CD4-positive, alpha-beta memory T cell (primary cell): ENCODE measurements around the gene KRTAP10-9. TPM values are rescaled to one million over a fixed set of nuclear protein-coding genes. Genes with fewer than 3 reads are reported as not detected.
"Not testable (repeated sequence)": the region's sequence is repeated elsewhere in the genome, so short reads cannot be mapped to it uniquely, and the experiment has no call there.

ENCODE experiments used
- CTCF ChIA-PET: fragments of 350-600 bp; sonication (Branson Sonifier 250); formaldehyde crosslinking; loops from one replicate; lab custom pipeline; 2021; ENCODE audit warnings: inconsistent platforms; ENCODE audit not compliant: partially characterized antibody; lab: Charles Lee
- POLR2A ChIA-PET: fragments of 350-600 bp; sonication (Branson Sonifier 250); formaldehyde crosslinking; loops from one replicate; lab custom pipeline; 2021; ENCODE audit not compliant: partially characterized antibody; lab: Charles Lee
- DNase-seq, 5 donors: peaks; one replicate each; pipeline versions ENCODE4 v3.0.0 to v3.0.0-alpha.2; 2020 to 2022; ENCODE audit warnings: mixed read lengths in 1 of 5
- H3K27ac ChIP-seq: one replicate; pipeline ENCODE4 v1.7.0; 2013; ENCODE audit warnings: low read depth, low read length
- H3K27me3 ChIP-seq: 2 replicates; pipeline ENCODE4 v1.7.0; 2013; ENCODE audit warnings: mild to moderate bottlenecking, low read length, moderate library complexity; ENCODE audit not compliant: insufficient read depth
- H3K36me3 ChIP-seq: 2 replicates; pipeline ENCODE4 v1.7.0; 2013; ENCODE audit warnings: mild to moderate bottlenecking, low read length, moderate library complexity; ENCODE audit not compliant: insufficient read depth
- H3K4me1 ChIP-seq: 2 replicates; pipeline ENCODE4 v1.7.0; 2013; ENCODE audit warnings: mild to moderate bottlenecking, low read length, moderate library complexity; ENCODE audit not compliant: insufficient read depth
- H3K4me3 ChIP-seq, 2 donors: one replicate each; pipeline ENCODE4 v1.7.0; 2013; ENCODE audit warnings: low read length in 2 of 2, mild to moderate bottlenecking in 1 of 2
- H3K9me3 ChIP-seq, 2 donors: one replicate each; pipeline ENCODE4 v1.7.0; 2013; ENCODE audit warnings: low read length in 2 of 2, control low read depth in 1 of 2; ENCODE audit not compliant: control insufficient read depth in 1 of 2
- H3K27ac Mint-ChIP-seq, 7 donors: one replicate each; pipeline ENCODE4 v1.8.0; 2020 to 2021; ENCODE audit warnings: mixed read lengths in 7 of 7, mild to moderate bottlenecking in 6 of 7, inconsistent platforms in 3 of 7, moderate library complexity in 3 of 7
- H3K27me3 Mint-ChIP-seq, 2 donors: one replicate each; pipeline ENCODE4 v1.8.0; 2020 to 2021; ENCODE audit warnings: mixed read lengths in 2 of 2
- H3K36me3 Mint-ChIP-seq, 2 donors: one replicate each; pipeline ENCODE4 v1.8.0; 2020 to 2021; ENCODE audit warnings: mixed read lengths in 2 of 2, inconsistent platforms in 1 of 2, mild to moderate bottlenecking in 1 of 2
- H3K4me1 Mint-ChIP-seq, 4 donors: one replicate each; pipeline ENCODE4 v1.8.0; 2020 to 2021; ENCODE audit warnings: mixed read lengths in 4 of 4, mild to moderate bottlenecking in 1 of 4
- H3K4me3 Mint-ChIP-seq, 8 donors: one replicate each; pipeline ENCODE4 v1.8.0; 2020 to 2021; ENCODE audit warnings: mixed read lengths in 8 of 8, mild to moderate bottlenecking in 7 of 8, moderate library complexity in 6 of 8, inconsistent platforms in 3 of 8
- H3K9me3 Mint-ChIP-seq, 8 donors: one replicate each; pipeline ENCODE4 v1.8.0; 2020 to 2021; ENCODE audit warnings: mixed read lengths in 8 of 8, mild to moderate bottlenecking in 5 of 8, inconsistent platforms in 3 of 8, moderate library complexity in 1 of 8
- intact Hi-C: fragments of 100-400 bp; cut with micrococcal nuclease; formaldehyde crosslinking; loops from one replicate; pipeline ENCODE4 v1.15.1; 2023
- polyA plus RNA-seq, 2 donors: library from polyadenylated mRNA; unstranded; fragments of 300-500 nt; fragmentation: Illumina TruSeq; gene quantifications; one replicate each; pipeline ENCODE4 v1.2.3, GENCODE V29; 2021
- total RNA-seq, 2 experiments: library from RNA; stranded (reverse); gene quantifications; one replicate each; pipeline ENCODE4 v1.2.3, GENCODE V29; 2021

KRTAP10-9 gene
- total RNA-seq: not detected
- not detected for polyA plus RNA-seq

GRCh38 chr21:44626673-44627143, at the start of gene KRTAP10-9:
KRTAP10-9 (plus strand) TSS chr21:44627093; CDS start chr21:44627172, 79 bp downstream.
- no peaks in the 10 kb centered on the region for H3K27me3 ChIP-seq
- ChIA-PET POLR2A (interaction anchor here (1.7 kb wide), 1 partner anchor 27 kb away, joined by 4 read pairs; no protein-coding TSS in a partner anchor), CTCF (interaction anchor here (1.3 kb wide), 1 partner anchor 116 kb away, joined by 3 read pairs; no protein-coding TSS in a partner anchor)
- intact Hi-C loops: no loop called here
- Mint-ChIP-seq H3K36me3 (peaks cover 17 to 44% of the 10 kb centered on the region in 2 donors), H3K9me3 (peaks cover 1 to 47% (median 42%) of the 10 kb centered on the region in 8 donors), H3K27me3 (no peaks in the 10 kb centered on the region), H3K27ac (peak within 1 kb of the TSS in 2 of 7 donors; percentile 27 to 80), H3K4me1 (peaks cover 10 to 34% (median 26%) of the 10 kb centered on the region in 4 donors), H3K4me3 (peak within 1 kb of the TSS in 1 of 8 donors; percentile 39)
- H3K27ac ChIP-seq: no peak within 1 kb of the TSS
- H3K36me3 ChIP-seq: no peaks in the 10 kb centered on the region
- no peak within 1 kb of the TSS for H3K4me3 ChIP-seq
- no peak for DNase-seq
- peaks cover 26% of the 10 kb centered on the region for H3K4me1 ChIP-seq
- peaks cover 0 to 4% of the 10 kb centered on the region in 2 donors for H3K9me3 ChIP-seq

- Mint-ChIP-seq H3K27me3 (peaks cover 2 to 3% of the 10 kb centered on the region in 2 donors), H3K4me1 (peaks cover 3 to 20% (median 8%) of the 10 kb centered on the region in 4 donors), H3K27ac (peak overlapping the region in 1 of 7 donors; percentile 3), H3K36me3 (peaks cover 0 to 4% of the 10 kb centered on the region in 2 donors), H3K4me3 (no peak overlapping the region), H3K9me3 (peaks cover 0 to 43% (median 38%) of the 10 kb centered on the region in 8 donors)
- CTCF ChIA-PET: no interaction called here
- no peak overlapping the region for H3K27ac ChIP-seq
- H3K9me3 ChIP-seq: peaks cover 0 to 4% of the 10 kb centered on the region in 2 donors
- no peak for DNase-seq
- intact Hi-C loops: no loop called here
- H3K4me3 ChIP-seq: no peak overlapping the region
- H3K36me3 ChIP-seq: no peaks in the 10 kb centered on the region
- POLR2A ChIA-PET: no interaction called here
- no peaks in the 10 kb centered on the region for H3K4me1 ChIP-seq
- no peaks in the 10 kb centered on the region for H3K27me3 ChIP-seq
These were observed 48.4 kb upstream of the KRTAP10-9 start for GRCh38 chr21:44578371-44579055.

- intact Hi-C loops: no loop called here
- Histone ChIP-seq H3K4me3 (no peak overlapping the region), H3K27ac (no peak overlapping the region), H3K4me1 (peaks cover 4% of the 10 kb centered on the region), H3K36me3 (no peaks in the 10 kb centered on the region), H3K27me3 (no peaks in the 10 kb centered on the region), H3K9me3 (peaks cover 0 to 4% of the 10 kb centered on the region in 2 donors)
- no peak for DNase-seq
- peaks cover 0 to 4% of the 10 kb centered on the region in 2 donors for H3K36me3 Mint-ChIP-seq
- H3K4me3 Mint-ChIP-seq: no peak overlapping the region
- POLR2A ChIA-PET: no interaction called here
- H3K27ac Mint-ChIP-seq: peak overlapping the region in 1 of 7 donors; percentile 68
- CTCF ChIA-PET: no interaction called here
- H3K9me3 Mint-ChIP-seq: peaks cover 0 to 43% (median 38%) of the 10 kb centered on the region in 8 donors
- peaks cover 2 to 3% of the 10 kb centered on the region in 2 donors for H3K27me3 Mint-ChIP-seq
- peaks cover 10 to 26% (median 15%) of the 10 kb centered on the region in 4 donors for H3K4me1 Mint-ChIP-seq
These were observed 47.6 kb upstream of the KRTAP10-9 start for GRCh38 chr21:44579056-44579832.

GRCh38 chr21:44579833-44580144, 47.1 kb upstream of the KRTAP10-9 start:
- H3K4me3 ChIP-seq: no peak overlapping the region
- peaks cover 0 to 2% of the 10 kb centered on the region in 2 donors for H3K27me3 Mint-ChIP-seq
- no peaks in the 10 kb centered on the region for H3K27me3 ChIP-seq
- peak overlapping the region in 1 of 7 donors; percentile 29 for H3K27ac Mint-ChIP-seq
- H3K4me3 Mint-ChIP-seq: peak overlapping the region in 1 of 8 donors; percentile 43
- H3K4me1 ChIP-seq: peaks cover 5% of the 10 kb centered on the region
- H3K36me3 ChIP-seq: no peaks in the 10 kb centered on the region
- DNase-seq: no peak
- intact Hi-C loops: no loop called here
- H3K36me3 Mint-ChIP-seq: peaks cover 0 to 4% of the 10 kb centered on the region in 2 donors
- H3K4me1 Mint-ChIP-seq: peaks cover 14 to 24% (median 16%) of the 10 kb centered on the region in 4 donors
- peaks cover 0 to 4% of the 10 kb centered on the region in 2 donors for H3K9me3 ChIP-seq
- H3K27ac ChIP-seq: no peak overlapping the region
- POLR2A ChIA-PET: no interaction called here
- CTCF ChIA-PET: no interaction called here
- H3K9me3 Mint-ChIP-seq: peaks cover 0 to 43% (median 38%) of the 10 kb centered on the region in 8 donors

GRCh38 chr21:44580231-44580821, 46.6 kb upstream of the KRTAP10-9 start, which contains the start of gene KRTAP10-5:
KRTAP10-5 (minus strand) TSS chr21:44580604; CDS start chr21:44580578, 26 bp downstream.
- H3K36me3 Mint-ChIP-seq, H3K27ac ChIP-seq, H3K36me3 ChIP-seq, H3K4me1 ChIP-seq, H3K27me3 ChIP-seq, POLR2A ChIA-PET, intact Hi-C loops, H3K9me3 ChIP-seq, H3K4me3 ChIP-seq, H3K27me3 Mint-ChIP-seq, CTCF ChIA-PET, DNase-seq: not testable (repeated sequence)
- Mint-ChIP-seq H3K4me1 (peaks cover 13 to 21% (median 17%) of the 10 kb centered on the region in 4 donors), H3K4me3 (peak within 1 kb of the TSS in 1 of 8 donors; percentile 54), H3K27ac (peak within 1 kb of the TSS in 3 of 7 donors; percentile 22 to 68 (median 35)), H3K9me3 (peaks cover 0 to 43% (median 38%) of the 10 kb centered on the region in 8 donors)

GRCh38 chr21:44581158-44581557, 45.7 kb upstream of the KRTAP10-9 start:
- peak overlapping the region in 1 of 8 donors; percentile 54 for H3K4me3 Mint-ChIP-seq
- ChIA-PET CTCF (no interaction called here), POLR2A (no interaction called here)
- H3K27me3 ChIP-seq: no peaks in the 10 kb centered on the region
- peaks cover 0 to 4% of the 10 kb centered on the region in 2 donors for H3K9me3 ChIP-seq
- H3K4me3 ChIP-seq: no peak overlapping the region
- H3K27ac Mint-ChIP-seq: no peak overlapping the region
- peaks cover 0 to 42% (median 35%) of the 10 kb centered on the region in 8 donors for H3K9me3 Mint-ChIP-seq
- peaks cover 13 to 21% (median 16%) of the 10 kb centered on the region in 4 donors for H3K4me1 Mint-ChIP-seq
- no peaks in the 10 kb centered on the region for H3K36me3 ChIP-seq
- H3K36me3 Mint-ChIP-seq: peaks cover 0 to 4% of the 10 kb centered on the region in 2 donors
- H3K4me1 ChIP-seq: peaks cover 5% of the 10 kb centered on the region
- intact Hi-C loops: no loop called here
- no peak overlapping the region for H3K27ac ChIP-seq
- no peak for DNase-seq
- H3K27me3 Mint-ChIP-seq: peaks cover 5 to 8% of the 10 kb centered on the region in 2 donors
